B cell (primary cell): ENCODE measurements around the gene SLC2A9. TPM values are rescaled to one million over a fixed set of nuclear protein-coding genes. Genes with fewer than 3 reads are reported as not detected.

Experiments used
- ATAC-seq: fragments of 200-7000 bp; cut with Tn5 transposase; one replicate; pipeline ENCODE4 v1.10.0; 2021; ENCODE audit warnings: low read depth, mild to moderate bottlenecking, moderate number of reproducible peaks, moderate library complexity
- CTCF ChIA-PET: fragments of 350-600 bp; sonication (Branson Sonifier 250); formaldehyde crosslinking; loops from one replicate; lab custom pipeline; 2021; ENCODE audit warnings: antibody characterized with exemption, inconsistent platforms; lab: Charles Lee
- POLR2A ChIA-PET: fragments of 350-600 bp; sonication (Branson Sonifier 250); formaldehyde crosslinking; loops from one replicate; lab custom pipeline; 2021; ENCODE audit warnings: antibody characterized with exemption; lab: Charles Lee
- DNase-seq: peaks from one replicate; pipeline ENCODE4 v3.0.0; 2013
- H2AFZ ChIP-seq: 2 replicates; pipeline ENCODE4 v1.6.1; 2012; ENCODE audit warnings: mild to moderate bottlenecking, low read depth, low read length; ENCODE audit not compliant: insufficient read depth, poor library complexity, severe bottlenecking
- H3K27ac ChIP-seq, 2 donors: 1 replicate in 1 of 2; 2 replicates in 1 of 2; pipeline ENCODE4 v1.5.1; 2012 to 2013; ENCODE audit warnings: low read length in 2 of 2, mild to moderate bottlenecking in 2 of 2, moderate library complexity in 1 of 2
- H3K27me3 ChIP-seq, 4 experiments: fragments of 200-600 bp in 1 of 4; sonication (generic) in 1 of 4; replicated peaks in 1 of 4; 1 replicate in 2 of 4; 2 replicates in 2 of 4; pipeline versions ENCODE4 v1.6.1 to v1.7.0; 2013 to 2016; ENCODE audit warnings: low read length in 3 of 4, mild to moderate bottlenecking in 2 of 4, mixed read lengths in 1 of 4, moderate library complexity in 1 of 4; ENCODE audit not compliant: insufficient read depth in 4 of 4, control insufficient read depth in 3 of 4; ENCODE audit errors: control extremely low read depth in 1 of 4
- H3K36me3 ChIP-seq, 2 experiments: replicated peaks in 1 of 2; 1 replicate in 1 of 2; 2 replicates in 1 of 2; pipeline versions ENCODE4 v1.6.1 to v1.7.1; 2013; ENCODE audit warnings: low read length in 1 of 2; ENCODE audit not compliant: insufficient read depth in 2 of 2, control insufficient read depth in 1 of 2; ENCODE audit errors: control extremely low read depth in 1 of 2, extremely low read depth in 1 of 2
- H3K4me1 ChIP-seq, 2 donors: fragments of 200-600 bp in 1 of 2; sonication (generic) in 1 of 2; 1 replicate in 1 of 2; 2 replicates in 1 of 2; pipeline versions ENCODE4 v1.5.1 to v1.6.1; 2013 to 2017; ENCODE audit warnings: low read length in 2 of 2; ENCODE audit not compliant: control insufficient read depth in 2 of 2, insufficient read depth in 2 of 2
- H3K4me2 ChIP-seq: replicated peaks from 2 replicates; pipeline ENCODE3; 2012; ENCODE audit warnings: mild to moderate bottlenecking, low read depth, low read length; ENCODE audit not compliant: poor library complexity, severe bottlenecking
- H3K4me3 ChIP-seq, 5 experiments: fragments of 200-600 bp in 1 of 5; sonication (generic) in 1 of 5; 1 replicate in 3 of 5; 2 replicates in 2 of 5; pipeline versions ENCODE4 v1.5.1 to v1.7.0; 2011 to 2016; ENCODE audit warnings: low read length in 4 of 5, mild to moderate bottlenecking in 4 of 5, low read depth in 2 of 5, control low read depth in 1 of 5, moderate library complexity in 1 of 5; ENCODE audit not compliant: insufficient read depth in 1 of 5; ENCODE audit errors: control extremely low read depth in 1 of 5, extremely low read depth in 1 of 5
- H3K79me2 ChIP-seq: fragments of 200-600 bp; sonication (generic); one replicate; pipeline ENCODE4 v1.6.0; 2016; ENCODE audit warnings: low read length; ENCODE audit not compliant: control insufficient read depth, insufficient read depth
- H3K9ac ChIP-seq: fragments of 200-600 bp; sonication (generic); 2 replicates; pipeline ENCODE4 v1.6.1; 2017; ENCODE audit warnings: mild to moderate bottlenecking, low read length, moderate library complexity
- H3K9me3 ChIP-seq, 3 donors: one replicate each; pipeline versions ENCODE4 v1.6.1 to v1.7.1; 2013; ENCODE audit warnings: low read length in 2 of 3; ENCODE audit not compliant: control insufficient read depth in 2 of 3, insufficient read depth in 1 of 3; ENCODE audit errors: control extremely low read depth in 1 of 3
- H4K20me1 ChIP-seq: 2 replicates; pipeline ENCODE4 v1.6.0; 2012; ENCODE audit warnings: mild to moderate bottlenecking, low read length; ENCODE audit not compliant: insufficient read depth, control insufficient read depth, poor library complexity, severe bottlenecking
- H3K27ac Mint-ChIP-seq: one replicate; pipeline ENCODE4 v1.8.0; 2021; ENCODE audit warnings: mixed read lengths
- H3K27me3 Mint-ChIP-seq: one replicate; pipeline ENCODE4 v1.8.0; 2021; ENCODE audit warnings: mixed read lengths
- H3K4me1 Mint-ChIP-seq: one replicate; pipeline ENCODE4 v1.8.0; 2021; ENCODE audit warnings: mixed read lengths
- H3K4me3 Mint-ChIP-seq: one replicate; pipeline ENCODE4 v1.8.0; 2021; ENCODE audit warnings: mixed read lengths
- H3K9me3 Mint-ChIP-seq: one replicate; pipeline ENCODE4 v1.8.0; 2022; ENCODE audit warnings: mixed read lengths; ENCODE audit not compliant: insufficient read depth
- CTCF ChIP-seq: fragments of 200-600 bp; IDR thresholded peaks from one replicate; pipeline ENCODE4 v1.8.0; 2022; ENCODE audit warnings: antibody characterized with exemption, mild to moderate bottlenecking
- EZH2 ChIP-seq: IDR thresholded peaks from 2 replicates; pipeline ENCODE4 v1.6.1; 2012; ENCODE audit warnings: borderline replicate concordance, low read depth, mild to moderate bottlenecking, moderate library complexity, low read length; ENCODE audit not compliant: insufficient read depth, poor library complexity, severe bottlenecking
- WGBS: methylation state at CpG from one replicate; pipeline ENCODE4 v1.1.5; 2013; ENCODE audit warnings: missing lambda C conversion rate; ENCODE audit not compliant: insufficient coverage; 5-methylcytosine and 5-hydroxymethylcytosine counted together
- intact Hi-C: fragments of 100-400 bp; cut with micrococcal nuclease; formaldehyde crosslinking; loops from one replicate; pipeline ENCODE4 v1.10.0; 2022
- polyA plus RNA-seq: library from polyadenylated mRNA; depleted of rRNA; stranded (reverse); fragments of >200 nt; gene quantifications from 2 replicates; pipeline ENCODE4 v1.2.3, GENCODE V29; 2012
- total RNA-seq, 2 donors: library from RNA; stranded (reverse); fragments of 120-200 nt in 1 of 2; gene quantifications; 1 replicate in 1 of 2; 2 replicates in 1 of 2; pipeline versions ENCODE4 v1.2.3 to v1.2.4, GENCODE V29; 2013 to 2022

Gene SLC2A9
- total and polyA plus RNA-seq, 2 donors (not counting 1 experiment from before 2014, with no cell fraction given) = 0.89 to 2.1 TPM

- H3K4me2 ChIP-seq = no peak overlapping the region
- intact Hi-C loops = no loop called here
- peaks cover 0 to 1% (median 0%) of the 10 kb centered on the region in 3 donors for H3K9me3 ChIP-seq
- no peak for DNase-seq
- H4K20me1 ChIP-seq = no peaks in the 10 kb centered on the region
- Mint-ChIP-seq H3K4me3 (no peak overlapping the region), H3K27ac (no peak overlapping the region), H3K4me1 (no peaks in the 10 kb centered on the region), H3K9me3 (peaks cover 5% of the 10 kb centered on the region), H3K27me3 (peaks cover 3% of the 10 kb centered on the region)
- no peaks in the 10 kb centered on the region for H3K36me3 ChIP-seq
- WGBS = 89% methylated on average over 5 of the region's 5 CpGs
- no peaks in the 10 kb centered on the region for H3K79me2 ChIP-seq
- H3K27ac ChIP-seq = no peak overlapping the region
- no peak overlapping the region for H3K9ac ChIP-seq
- H2AFZ ChIP-seq = no peak overlapping the region
- ChIA-PET POLR2A (no interaction called here), CTCF (interaction anchor here (0.5 kb wide), 1 partner anchor 36 kb away, joined by 3 read pairs; no protein-coding TSS in a partner anchor)
- H3K27me3 ChIP-seq = no peaks in the 10 kb centered on the region
- ATAC-seq = no peak
- TF ChIP-seq CTCF = no peak
- no peak for TF ChIP-seq EZH2
- no peak overlapping the region for H3K4me3 ChIP-seq
- H3K4me1 ChIP-seq = no peaks in the 10 kb centered on the region
Measured at GRCh38 chr4:9835430-9835829, 185.9 kb downstream of the SLC2A9 start.

- Mint-ChIP-seq H3K4me3 (no peak overlapping the region), H3K4me1 (no peaks in the 10 kb centered on the region), H3K9me3 (peaks cover 2% of the 10 kb centered on the region), H3K27me3 (peaks cover 3% of the 10 kb centered on the region), H3K27ac (no peak overlapping the region)
- H3K4me1 ChIP-seq = no peaks in the 10 kb centered on the region
- H3K9ac ChIP-seq = no peak overlapping the region
- WGBS = 98% methylated on average over 4 of the region's 5 CpGs
- POLR2A ChIA-PET = no interaction called here
- no peaks in the 10 kb centered on the region for H3K79me2 ChIP-seq
- TF ChIP-seq CTCF (no peak), EZH2 (no peak)
- intact Hi-C loops = no loop called here
- no peak overlapping the region for H3K4me3 ChIP-seq
- DNase-seq (no peak), ATAC-seq (no peak)
- no peaks in the 10 kb centered on the region for H4K20me1 ChIP-seq
- H3K36me3 ChIP-seq = no peaks in the 10 kb centered on the region
- H3K27me3 ChIP-seq = no peaks in the 10 kb centered on the region
- no peak overlapping the region for H3K27ac ChIP-seq
- H3K9me3 ChIP-seq = no peaks in the 10 kb centered on the region
- no peak overlapping the region for H3K4me2 ChIP-seq
- CTCF ChIA-PET = no interaction called here
- no peak overlapping the region for H2AFZ ChIP-seq
Measured at GRCh38 chr4:9833421-9833820, 187.9 kb downstream of the SLC2A9 start.
